Smooth muscle cell of the brain vasculature (primary cell): ENCODE measurements around the gene B3GNT7.
A peak's percentile ranks its signal among the peaks of the same experiment; 100 is the strongest.
"Not testable (repeated sequence)": the region's sequence is repeated elsewhere in the genome, so short reads cannot be mapped to it uniquely, and the experiment has no call there.

Source experiments
- DNase-seq: peaks from one replicate; pipeline ENCODE4 v3.0.0-alpha.2; 2012; ENCODE audit warnings: low read depth, low spot score

B3GNT7 gene

GRCh38 chr2:231400681-231401080, 5.2 kb downstream of the B3GNT7 start:
- not testable (repeated sequence) for DNase-seq

GRCh38 chr2:231401101-231401500, 5.6 kb downstream of the B3GNT7 start:
- DNase-seq = not testable (repeated sequence)

- DNase-seq = not testable (repeated sequence)
Observed at GRCh38 chr2:231403421-231404182, 8.1 kb downstream of the B3GNT7 start.

- DNase-seq = not testable (repeated sequence)
Observed at GRCh38 chr2:231404183-231404578, 8.7 kb downstream of the B3GNT7 start.

GRCh38 chr2:231405601-231406367, 10.3 kb downstream of the B3GNT7 start:
- DNase-seq = not testable (repeated sequence)

- DNase-seq = not testable (repeated sequence)
Observed at GRCh38 chr2:231407686-231408085, 12.2 kb downstream of the B3GNT7 start.

GRCh38 chr2:231408304-231408703, 12.8 kb downstream of the B3GNT7 start:
- DNase-seq = not testable (repeated sequence)

- no peak for DNase-seq
Observed at GRCh38 chr2:231409776-231410175, 14.3 kb downstream of the B3GNT7 start.

- DNase-seq = no peak
Observed at GRCh38 chr2:231410293-231411004, 14.9 kb downstream of the B3GNT7 start.

- no peak for DNase-seq
Observed at GRCh38 chr2:231411237-231411636, 15.7 kb downstream of the B3GNT7 start.

- DNase-seq = peak; percentile 39
Observed at GRCh38 chr2:231411831-231412617, 16.5 kb downstream of the B3GNT7 start.

- no peak for DNase-seq
Observed at GRCh38 chr2:231412618-231412963, 17.1 kb downstream of the B3GNT7 start.

- no peak for DNase-seq
Observed at GRCh38 chr2:231413456-231413855, 17.9 kb downstream of the B3GNT7 start.

GRCh38 chr2:231413921-231414476, 18.5 kb downstream of the B3GNT7 start:
- no peak for DNase-seq

- DNase-seq = no peak
Observed at GRCh38 chr2:231415029-231415428, 19.5 kb downstream of the B3GNT7 start.

- no peak for DNase-seq
Observed at GRCh38 chr2:231418820-231419640, 23.5 kb downstream of the B3GNT7 start.

GRCh38 chr2:231421051-231421580, 25.6 kb downstream of the B3GNT7 start:
- DNase-seq = no peak

GRCh38 chr2:231422056-231422455, 26.5 kb downstream of the B3GNT7 start:
- no peak for DNase-seq

GRCh38 chr2:231423176-231423575, 27.7 kb downstream of the B3GNT7 start:
- no peak for DNase-seq

GRCh38 chr2:231425291-231425810, 29.8 kb downstream of the B3GNT7 start:
- no peak for DNase-seq
